GM21526 (cell line): ENCODE results near the gene STX18.
"Not testable (repeated sequence)": the region's sequence is repeated elsewhere in the genome, so short reads cannot be mapped to it uniquely, and the experiment has no call there.

Experiments
- ATAC-seq: cut with Tn5 transposase; IDR thresholded peaks from one replicate; pipeline ENCODE4 v1.9.1; 2021; ENCODE audit warnings: moderate library complexity; ENCODE audit not compliant: unreplicated experiment, low FRiP score

STX18 gene

GRCh38 chr4:4485806-4486205 is 56.0 kb downstream of the STX18 start:
- no peak for ATAC-seq

DNA sequence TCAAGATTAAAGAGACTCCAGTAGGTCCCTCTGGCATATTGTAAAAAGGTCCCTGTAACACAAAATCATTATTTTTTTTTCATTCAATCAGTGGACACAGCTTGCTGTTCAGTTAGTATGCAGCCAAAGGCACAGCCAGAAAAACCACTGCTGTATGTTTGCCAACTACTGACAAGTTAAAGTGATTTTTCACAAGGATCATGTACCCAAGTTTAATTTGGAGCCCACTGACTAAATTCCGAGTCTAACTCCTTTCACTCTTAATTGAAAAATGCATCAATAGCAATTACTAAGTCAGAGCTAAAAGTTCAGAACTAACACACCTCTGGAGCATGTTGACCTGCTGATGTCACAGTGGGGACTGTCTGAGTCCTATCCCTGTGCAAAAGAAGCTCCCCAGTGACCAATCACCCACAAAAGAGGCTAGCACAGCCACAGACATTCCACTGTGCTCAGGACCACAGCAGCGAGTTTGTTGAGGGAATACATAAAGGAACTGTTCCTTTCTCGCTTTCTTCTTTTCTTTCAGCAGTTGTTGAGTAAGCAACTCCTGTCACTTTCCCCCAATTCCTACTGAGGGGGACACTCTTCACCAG is 60.4 kb downstream of the STX18 start:
- ATAC-seq: no peak

DNA sequence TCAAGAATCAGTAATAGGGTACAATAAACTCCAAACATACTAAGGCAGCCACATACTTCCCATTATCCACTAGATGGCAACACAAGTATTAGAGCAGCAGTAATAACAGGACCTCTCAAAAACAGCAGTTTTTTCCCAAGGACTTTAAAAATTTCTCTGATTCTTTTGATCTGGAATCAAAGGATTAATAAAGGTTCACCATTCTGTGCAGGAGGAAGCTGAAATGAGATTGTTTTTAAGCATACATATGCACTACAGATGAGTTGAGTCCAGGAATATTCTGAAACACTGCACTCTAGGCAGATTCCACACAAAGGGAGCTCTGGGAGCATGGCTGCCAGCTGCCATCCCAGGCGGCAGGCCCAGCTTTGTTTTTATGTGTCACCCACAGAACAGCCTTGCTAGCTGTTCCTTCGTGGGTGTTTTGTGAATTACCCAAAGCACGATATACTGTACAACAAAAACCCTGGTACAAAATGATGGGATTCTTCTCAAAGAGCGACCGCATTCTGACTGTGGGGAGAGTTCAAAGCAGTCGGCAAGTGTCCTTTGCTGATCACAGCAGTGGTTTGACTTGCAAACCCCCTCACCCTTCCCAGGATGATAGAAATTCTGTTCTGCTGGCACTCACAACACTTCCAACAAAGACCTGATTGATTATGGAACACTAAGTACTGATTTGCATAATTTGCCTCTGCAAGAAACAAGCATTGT is 61.0 kb downstream of the STX18 start:
- ATAC-seq: no peak

DNA sequence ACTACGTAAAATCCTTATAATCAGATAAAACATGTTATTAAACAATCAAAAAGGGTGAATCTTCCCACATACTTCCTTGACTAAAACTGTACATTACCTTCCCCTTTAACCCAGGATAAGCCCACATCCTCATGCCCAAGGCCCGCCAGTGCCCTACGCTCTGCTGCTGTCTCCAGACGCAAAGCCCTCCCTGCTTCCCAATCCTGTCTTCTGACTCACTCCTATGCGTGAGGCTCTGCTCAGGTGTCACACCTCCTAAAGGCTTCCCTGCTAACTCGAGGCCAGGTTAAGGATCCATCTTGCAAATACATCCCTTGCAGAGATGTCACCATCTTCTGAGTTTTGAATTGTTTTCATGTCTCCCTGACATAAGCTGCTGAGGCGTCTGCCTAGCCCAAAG is 61.6 kb downstream of the STX18 start:
- ATAC-seq: no peak

DNA sequence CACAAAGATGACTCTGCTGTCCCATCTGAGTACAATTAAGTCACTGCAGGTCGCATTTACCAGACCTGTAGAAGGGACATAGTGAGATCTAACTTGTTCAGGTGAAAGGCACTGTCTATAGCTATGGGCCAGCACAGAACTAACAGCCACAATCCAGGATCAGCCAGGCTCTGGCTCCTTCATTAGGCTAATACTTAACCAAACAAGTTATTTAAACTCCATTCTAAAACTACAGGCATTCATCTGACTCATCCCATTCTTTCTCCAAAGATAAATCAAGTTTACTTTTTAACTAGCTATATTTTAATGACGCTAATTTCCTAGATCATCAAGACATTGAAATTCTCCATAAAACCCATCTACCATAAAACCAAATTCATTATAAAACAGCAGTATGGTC is 62.5 kb downstream of the STX18 start:
- no peak for ATAC-seq

DNA sequence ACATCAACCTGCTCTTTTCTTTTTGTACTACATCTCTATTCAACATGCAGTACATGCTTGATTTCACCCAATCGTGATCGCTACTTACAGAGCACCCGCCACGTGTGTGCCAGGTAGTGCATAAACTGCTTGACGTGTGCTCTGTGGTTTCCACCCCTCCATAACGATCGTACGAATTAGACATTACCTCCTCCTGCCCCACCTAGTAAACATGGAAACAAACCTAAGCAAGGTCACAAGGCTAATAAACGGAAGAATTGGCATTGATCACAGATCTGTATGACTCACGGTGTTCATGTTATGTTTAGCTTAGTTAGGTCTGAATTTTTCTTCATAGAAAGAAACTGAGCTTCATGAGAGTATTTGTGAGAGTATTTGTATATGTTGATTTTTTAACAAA is 64.1 kb downstream of the STX18 start:
- no peak for ATAC-seq

DNA sequence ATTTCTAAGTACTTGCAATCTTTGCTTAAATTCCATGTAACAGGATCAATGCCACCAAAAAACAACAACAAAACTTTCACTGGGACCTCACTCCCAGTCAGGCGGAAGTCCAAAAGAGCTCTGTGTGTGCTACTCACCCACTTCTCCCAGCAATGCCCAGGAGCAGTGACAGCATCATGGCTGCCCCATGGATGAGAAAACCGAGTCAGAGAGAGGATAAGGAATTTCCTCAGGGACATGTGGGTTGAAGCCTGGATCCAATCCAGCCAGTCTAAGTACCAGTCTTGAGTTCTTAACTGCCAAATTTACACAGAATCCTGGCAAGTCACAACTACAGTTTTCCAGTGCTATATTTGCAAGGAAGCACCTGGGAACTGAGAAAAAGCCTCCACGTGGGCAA is 64.5 kb downstream of the STX18 start:
- no peak for ATAC-seq

GRCh38 chr4:4474476-4474875 is 67.4 kb downstream of the STX18 start:
- no peak for ATAC-seq

- no peak for ATAC-seq
These were observed 69.4 kb downstream of the STX18 start for GRCh38 chr4:4472344-4472958.

GRCh38 chr4:4471195-4471594 is 70.7 kb downstream of the STX18 start:
- no peak for ATAC-seq

DNA sequence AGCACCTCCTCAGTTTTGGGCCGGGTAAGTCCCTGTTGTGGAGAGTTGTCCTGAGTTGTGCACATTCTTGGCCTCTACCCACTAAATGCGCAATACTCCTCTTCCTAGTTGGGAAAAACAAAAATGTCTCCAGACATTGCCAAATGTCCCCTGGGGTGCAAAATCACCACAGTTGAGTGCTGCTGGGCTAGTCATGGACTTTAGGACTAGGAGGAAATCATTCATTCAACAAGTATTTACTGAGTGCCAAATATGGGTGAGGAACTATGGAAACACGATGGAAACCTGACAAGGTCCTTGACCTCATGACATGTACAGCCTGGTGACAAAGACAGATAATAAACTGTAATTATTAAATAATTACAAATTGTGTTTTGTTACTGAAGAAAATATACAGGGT is 71.6 kb downstream of the STX18 start:
- ATAC-seq: no peak

DNA sequence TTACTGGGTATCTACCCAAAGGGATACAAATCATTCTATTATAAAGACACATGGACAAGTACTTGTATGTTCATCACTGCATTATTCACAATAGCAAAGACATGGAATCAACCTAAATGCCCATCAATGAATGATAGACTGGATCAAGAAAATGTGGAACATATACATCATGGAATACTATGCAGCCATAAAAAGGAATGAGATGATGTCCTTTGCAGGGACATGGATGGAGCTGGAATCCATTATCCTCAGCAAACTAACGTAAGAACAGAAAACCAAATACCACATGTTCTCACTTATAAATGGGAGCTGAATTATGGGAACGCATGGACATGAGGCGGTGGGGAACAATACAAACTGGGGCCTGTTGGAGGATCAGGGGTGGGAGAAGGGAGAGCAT is 76.6 kb downstream of the STX18 start:
- not testable (repeated sequence) for ATAC-seq

GRCh38 chr4:4462970-4463369 is 78.9 kb downstream of the STX18 start:
- no peak for ATAC-seq

DNA sequence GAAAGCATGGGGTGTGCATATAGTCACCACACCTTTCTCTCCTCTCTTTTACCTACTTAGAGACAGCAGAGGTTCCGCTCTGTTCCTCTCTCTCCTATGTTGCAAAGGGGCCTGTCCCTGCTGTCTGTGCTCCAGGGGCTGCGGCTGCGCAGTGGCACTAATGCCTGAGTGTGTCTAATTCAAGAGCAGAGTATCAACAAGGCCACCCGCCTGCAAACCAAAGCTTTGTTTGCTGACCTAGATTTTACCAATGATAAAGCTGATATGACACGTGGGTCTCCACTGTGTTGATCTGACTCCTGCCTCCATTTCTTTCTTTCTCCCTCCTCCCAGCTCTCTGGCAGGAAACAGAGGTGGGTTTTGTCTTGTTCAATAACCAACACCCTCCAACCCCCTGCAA is 80.0 kb downstream of the STX18 start:
- no peak for ATAC-seq

- no peak for ATAC-seq
These were observed 80.7 kb downstream of the STX18 start for GRCh38 chr4:4461178-4461577.

GRCh38 chr4:4460759-4461158 is 81.1 kb downstream of the STX18 start:
- no peak for ATAC-seq

DNA sequence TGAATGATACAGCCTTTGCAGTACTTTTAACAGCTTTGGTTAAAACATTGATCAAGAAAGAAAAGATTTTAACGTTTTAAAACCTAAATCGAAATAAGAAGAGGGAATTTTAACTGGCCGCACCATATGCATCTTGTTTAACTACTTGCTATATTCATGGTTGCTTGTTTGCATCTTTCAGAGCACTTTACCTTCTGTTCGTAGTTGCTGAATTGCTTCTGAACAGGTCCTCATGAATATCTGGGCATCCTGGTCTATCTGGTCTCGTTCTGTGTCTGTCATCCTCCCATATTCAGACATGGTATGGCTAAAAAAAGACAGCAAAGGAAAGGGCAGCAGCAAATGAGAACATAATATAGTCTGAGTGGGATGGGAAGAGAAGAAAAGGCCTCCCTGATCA is 82.7 kb downstream of the STX18 start:
- no peak for ATAC-seq

GRCh38 chr4:4457803-4458553 is 83.9 kb downstream of the STX18 start:
- no peak for ATAC-seq

DNA sequence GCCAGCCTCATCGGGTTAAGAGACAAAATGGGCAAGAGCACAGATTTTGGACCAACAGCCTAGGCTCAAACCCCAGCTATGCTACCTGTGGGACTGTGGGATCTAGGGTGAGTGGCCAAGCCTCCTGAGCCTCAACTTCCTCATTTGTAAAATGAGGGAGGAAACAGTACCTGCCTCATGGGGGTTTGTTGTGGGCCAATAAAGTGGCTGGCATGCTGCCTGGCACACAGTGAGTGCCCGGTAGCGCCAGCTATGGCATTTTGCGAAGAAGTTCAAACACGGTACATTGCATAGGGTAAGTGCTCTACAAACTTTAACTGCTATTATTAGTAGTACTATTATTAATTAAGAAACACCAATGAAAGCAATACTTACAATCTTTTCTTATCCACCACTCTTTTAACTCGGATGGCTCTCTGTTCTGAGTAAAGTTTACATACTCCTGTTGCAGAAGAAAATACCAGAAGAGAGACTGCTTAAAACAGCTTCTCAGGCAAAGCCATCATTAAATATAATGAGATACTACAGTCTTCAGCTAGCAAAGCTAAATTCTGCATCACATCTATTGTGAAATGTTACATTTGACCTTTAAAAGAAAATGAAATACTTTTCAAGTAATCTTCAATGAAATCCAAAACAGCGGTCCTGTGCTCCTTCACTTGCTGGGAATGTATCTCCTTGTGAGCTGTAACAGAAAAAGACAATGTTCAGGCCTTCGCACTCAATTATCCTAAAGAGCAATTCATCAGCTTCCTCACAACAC is 84.9 kb downstream of the STX18 start:
- no peak for ATAC-seq

DNA sequence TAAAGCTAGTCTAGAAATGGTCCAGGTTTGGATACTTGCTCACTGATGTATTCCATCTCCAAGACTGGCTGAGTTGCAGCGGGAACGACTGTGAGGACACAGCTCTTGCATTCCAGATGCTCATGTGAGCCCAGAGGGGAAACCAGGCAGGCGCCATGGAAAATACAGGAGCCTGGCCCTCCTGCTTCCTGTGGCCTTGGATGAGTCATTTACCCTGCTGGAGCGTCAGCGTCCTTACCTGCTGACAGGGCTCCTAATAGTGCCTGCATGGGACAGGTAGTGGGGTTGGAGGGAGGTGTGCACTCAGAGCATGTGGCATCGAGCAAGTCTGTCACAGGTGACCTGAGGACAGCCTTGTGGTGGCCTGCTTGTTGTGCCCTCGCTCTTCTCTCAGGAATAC is 85.5 kb downstream of the STX18 start:
- no peak for ATAC-seq
